SIG-M5 treated with dmso at 0.1 percent for 504 hours (cell line): Measurements from ENCODE around the gene C14orf93.
"Not testable (repeated sequence)": the region's sequence is repeated elsewhere in the genome, so short reads cannot be mapped to it uniquely, and the experiment has no call there.

Source experiments
- DNase-seq: peaks from one replicate; lab custom pipeline; 2025; ENCODE audit not compliant: unreplicated experiment; lab: John Stamatoyannopoulos, UW

Gene C14orf93

GRCh38 chr14:23021434-23021833 is 11.5 kb upstream of the C14orf93 start:
- DNase-seq: no peak

- no peak for DNase-seq
These were observed 10.5 kb upstream of the C14orf93 start for GRCh38 chr14:23020143-23021128.

- no peak for DNase-seq
These were observed 8.2 kb upstream of the C14orf93 start for GRCh38 chr14:23018107-23018506.

GRCh38 chr14:23017091-23017490 is 7.1 kb upstream of the C14orf93 start:
- no peak for DNase-seq

GRCh38 chr14:23015618-23016017 is 5.7 kb upstream of the C14orf93 start:
- no peak for DNase-seq

- DNase-seq: not testable (repeated sequence)
These were observed 3.8 kb upstream of the C14orf93 start for GRCh38 chr14:23013749-23014054.

- DNase-seq: no peak
These were observed 3.3 kb upstream of the C14orf93 start for GRCh38 chr14:23013054-23013748.

GRCh38 chr14:23009483-23009938 is 432 bp downstream of the C14orf93 start:
- no peak for DNase-seq

- DNase-seq: peak; percentile 65
These were observed 1.1 kb downstream of the C14orf93 start for GRCh38 chr14:23008831-23009230.

- peak; percentile 99 for DNase-seq
These were observed 3.2 kb downstream of the C14orf93 start for GRCh38 chr14:23006544-23007419.

- DNase-seq: no peak
These were observed 3.8 kb downstream of the C14orf93 start for GRCh38 chr14:23006188-23006534.

GRCh38 chr14:23005451-23006187 is 4.3 kb downstream of the C14orf93 start:
- peak; percentile 30 for DNase-seq

GRCh38 chr14:23004274-23004673 is 5.7 kb downstream of the C14orf93 start:
- not testable (repeated sequence) for DNase-seq

GRCh38 chr14:23002592-23002991 is 7.4 kb downstream of the C14orf93 start:
- no peak for DNase-seq

GRCh38 chr14:23000860-23001259 is 9.1 kb downstream of the C14orf93 start:
- no peak for DNase-seq

- no peak for DNase-seq
These were observed 11.5 kb downstream of the C14orf93 start for GRCh38 chr14:22998329-22999012.

- no peak for DNase-seq
These were observed 12.1 kb downstream of the C14orf93 start for GRCh38 chr14:22997676-22998323.

- no peak for DNase-seq
These were observed 12.9 kb downstream of the C14orf93 start for GRCh38 chr14:22996768-22997654.
